Keratinocyte (primary cell): ENCODE results near the gene AKAP6.

Experiments used
- CTCF ChIP-seq, 3 experiments: IDR thresholded peaks in 1 of 3; conservative IDR thresholded peaks in 1 of 3; optimal IDR thresholded peaks in 1 of 3; 2 replicates in 2 of 3; 3 replicates in 1 of 3; pipeline versions ENCODE3 to v1.5.1; 2011; ENCODE audit warnings: low read length in 3 of 3, mild to moderate bottlenecking in 3 of 3, moderate library complexity in 2 of 3, control low read depth in 1 of 3, inconsistent platforms in 1 of 3; ENCODE audit not compliant: insufficient read depth in 2 of 3; ENCODE audit errors: extremely low read depth in 1 of 3
- EZH2 ChIP-seq: IDR thresholded peaks from one replicate; pipeline ENCODE4 v1.6.1; 2012; ENCODE audit warnings: inconsistent platforms, mild to moderate bottlenecking, low read length, moderate library complexity

- no peak for TF ChIP-seq CTCF (optimal IDR thresholded peaks at IDR 0.05 in 1 of 3, IDR thresholded peaks at IDR 0.05 in 1 of 3, conservative IDR thresholded peaks at IDR 0.05 in 1 of 3; ENCODE audit: extremely low read depth in 1 of 3, insufficient read depth in 2 of 3, low read length in 3 of 3)
- TF ChIP-seq EZH2: no peak
Measured at GRCh38 chr14:32865827-32866376, 536.8 kb downstream of the AKAP6 start.
